H9 (cell line): Measurements from ENCODE around the gene C11orf21. TPM values are rescaled to one million over a fixed set of nuclear protein-coding genes. Genes with fewer than 3 reads are reported as not detected.

ENCODE experiments used
- DNase-seq: peaks from one replicate; pipeline ENCODE4 v3.0.0-alpha.2; 2017
- H2AFZ ChIP-seq: one replicate; pipeline ENCODE4 v1.6.1; 2013; ENCODE audit warnings: mild to moderate bottlenecking, low read length, control low read depth, moderate library complexity
- H2AK5ac ChIP-seq: 2 replicates; pipeline ENCODE4 v1.6.1; 2013; ENCODE audit warnings: low read length, control low read depth, mixed read lengths; ENCODE audit not compliant: insufficient read length
- H2BK120ac ChIP-seq: one replicate; pipeline ENCODE4 v1.6.1; 2013; ENCODE audit warnings: low read depth, mild to moderate bottlenecking, low read length, control low read depth, inconsistent platforms; ENCODE audit not compliant: poor library complexity, severe bottlenecking
- H2BK12ac ChIP-seq: 2 replicates; pipeline ENCODE4 v1.6.1; 2013; ENCODE audit warnings: low read length, control low read depth, mixed read lengths, low read depth; ENCODE audit not compliant: insufficient read length
- H2BK15ac ChIP-seq: 2 replicates; pipeline ENCODE4 v1.6.1; 2013; ENCODE audit warnings: low read depth, low read length, control low read depth
- H2BK20ac ChIP-seq: one replicate; pipeline ENCODE4 v1.6.1; 2013; ENCODE audit warnings: low read depth, mild to moderate bottlenecking, low read length, control low read depth, inconsistent platforms; ENCODE audit not compliant: poor library complexity, severe bottlenecking
- H2BK5ac ChIP-seq: 2 replicates; pipeline ENCODE4 v1.6.1; 2013; ENCODE audit warnings: low read length, control low read depth, mixed read lengths; ENCODE audit not compliant: insufficient read length
- H3K14ac ChIP-seq: 2 replicates; pipeline ENCODE4 v1.6.1; 2013; ENCODE audit warnings: low read length, control low read depth; ENCODE audit not compliant: insufficient read depth
- H3K18ac ChIP-seq: 2 replicates; pipeline ENCODE4 v1.6.1; 2013; ENCODE audit warnings: low read depth, mild to moderate bottlenecking, mixed read lengths, low read length, control low read depth; ENCODE audit not compliant: insufficient read length
- H3K23ac ChIP-seq: 2 replicates; pipeline ENCODE4 v1.6.1; 2013; ENCODE audit warnings: low read length, control low read depth, mixed read lengths, low read depth; ENCODE audit not compliant: insufficient read length
- H3K23me2 ChIP-seq: 2 replicates; pipeline ENCODE4 v1.6.1; 2013; ENCODE audit warnings: low read depth, mild to moderate bottlenecking, mixed read lengths, low read length, control low read depth; ENCODE audit not compliant: insufficient read length, poor library complexity, severe bottlenecking
- H3K27ac ChIP-seq: 2 replicates; pipeline ENCODE4 v1.5.1; 2013; ENCODE audit warnings: low read length, control low read depth, mixed read lengths, low read depth; ENCODE audit not compliant: insufficient read length
- H3K27me3 ChIP-seq: 2 replicates; pipeline ENCODE4 v1.6.1; 2013; ENCODE audit warnings: low read length, control low read depth, inconsistent platforms; ENCODE audit not compliant: insufficient read depth
- H3K4ac ChIP-seq: 2 replicates; pipeline ENCODE4 v1.6.1; 2013; ENCODE audit warnings: low read depth, mild to moderate bottlenecking, control low read depth, inconsistent platforms, low read length, moderate library complexity
- H3K4me1 ChIP-seq: 2 replicates; pipeline ENCODE4 v1.6.1; 2013; ENCODE audit warnings: low read length, control low read depth, inconsistent platforms; ENCODE audit not compliant: insufficient read depth
- H3K4me2 ChIP-seq: 2 replicates; pipeline ENCODE4 v1.6.1; 2013; ENCODE audit warnings: low read length, control low read depth, mixed read lengths; ENCODE audit not compliant: insufficient read length, insufficient read depth
- H3K56ac ChIP-seq: 2 replicates; pipeline ENCODE4 v1.6.1; 2013; ENCODE audit warnings: low read depth, mild to moderate bottlenecking, mixed read lengths, low read length, control low read depth; ENCODE audit not compliant: insufficient read length
- H3K79me1 ChIP-seq: 2 replicates; pipeline ENCODE4 v1.6.1; 2013; ENCODE audit warnings: low read depth, mild to moderate bottlenecking, moderate library complexity, low read length, control low read depth, inconsistent platforms; ENCODE audit not compliant: insufficient read depth, poor library complexity, severe bottlenecking
- H3K79me2 ChIP-seq: 2 replicates; pipeline ENCODE4 v1.6.1; 2013; ENCODE audit warnings: low read length, control low read depth, inconsistent platforms; ENCODE audit not compliant: insufficient read depth
- H3K9ac ChIP-seq: 2 replicates; pipeline ENCODE4 v1.6.1; 2013; ENCODE audit warnings: low read length, control low read depth, mixed read lengths; ENCODE audit not compliant: insufficient read length; ENCODE audit errors: extremely low read depth
- H3K9me3 ChIP-seq: one replicate; pipeline ENCODE4 v1.6.1; 2013; ENCODE audit warnings: low read depth, low read length, inconsistent platforms; ENCODE audit not compliant: control insufficient read depth
- H3T11ph ChIP-seq: one replicate; pipeline ENCODE4 v1.6.1; 2013; ENCODE audit warnings: mild to moderate bottlenecking, low read length, control low read depth, inconsistent platforms
- H4K20me1 ChIP-seq: one replicate; pipeline ENCODE4 v1.6.1; 2013; ENCODE audit not compliant: control insufficient read depth, insufficient read length, insufficient read depth
- H4K5ac ChIP-seq: 2 replicates; pipeline ENCODE4 v1.6.1; 2013; ENCODE audit warnings: low read depth, mild to moderate bottlenecking, mixed read lengths, low read length, control low read depth; ENCODE audit not compliant: insufficient read length
- H4K8ac ChIP-seq: replicated peaks from 2 replicates; pipeline ENCODE4 v1.6.1; 2013; ENCODE audit warnings: low read length, control low read depth, mixed read lengths, low read depth; ENCODE audit not compliant: insufficient read length
- H4K91ac ChIP-seq: 2 replicates; pipeline ENCODE4 v1.6.1; 2013; ENCODE audit warnings: low read depth, mild to moderate bottlenecking, moderate library complexity, mixed read lengths, low read length, control low read depth; ENCODE audit not compliant: insufficient read length
- H3K27ac Mint-ChIP-seq, 3 experiments: 2 replicates in 2 of 3; 3 replicates in 1 of 3; pipeline ENCODE4 v1.8.0; 2020 to 2021; ENCODE audit warnings: mixed read lengths in 3 of 3, mild to moderate bottlenecking in 1 of 3, moderate library complexity in 1 of 3
- H3K27me3 Mint-ChIP-seq: 2 replicates; pipeline ENCODE4 v1.8.0; 2021; ENCODE audit warnings: low read depth, mild to moderate bottlenecking, moderate library complexity, mixed read lengths
- H3K36me3 Mint-ChIP-seq, 3 experiments: 2 replicates in 2 of 3; 3 replicates in 1 of 3; pipeline ENCODE4 v1.8.0; 2020 to 2021; ENCODE audit warnings: low read depth in 3 of 3, mixed read lengths in 3 of 3; ENCODE audit not compliant: insufficient read depth in 1 of 3
- H3K4me1 Mint-ChIP-seq, 2 experiments: 2 replicates each; pipeline ENCODE4 v1.8.0; 2020; ENCODE audit warnings: mixed read lengths in 2 of 2
- H3K4me3 Mint-ChIP-seq, 2 experiments: 2 replicates in 1 of 2; 3 replicates in 1 of 2; pipeline ENCODE4 v1.8.0; 2020 to 2021; ENCODE audit warnings: mild to moderate bottlenecking in 2 of 2, mixed read lengths in 2 of 2, moderate library complexity in 1 of 2
- H3K9me3 Mint-ChIP-seq, 2 experiments: 2 replicates in 1 of 2; 3 replicates in 1 of 2; pipeline ENCODE4 v1.8.0; 2020; ENCODE audit warnings: mild to moderate bottlenecking in 2 of 2, mixed read lengths in 2 of 2, moderate library complexity in 1 of 2
- WGBS: extraction: QIAGEN DNeasy Blood & Tissue Kit; methylation state at CpG from one replicate; pipeline ENCODE4 v1.1.7; 2013; ENCODE audit warnings: missing lambda C conversion rate, low lambda C conversion rate, mixed read lengths; ENCODE audit not compliant: insufficient read length; ENCODE audit errors: extremely low coverage; 5-methylcytosine and 5-hydroxymethylcytosine counted together
- total RNA-seq: library from RNA; stranded (reverse); gene quantifications from 2 replicates; pipeline ENCODE4 v1.2.1, GENCODE V29; 2021
- TF ChIP-seq, protein P1 (sequence below): fragments of 200-600 bp; sonication (generic); conservative IDR thresholded peaks from 3 replicates; pipeline ENCODE4 v1.8.0; 2021; ENCODE audit warnings: antibody characterized with exemption, mild to moderate bottlenecking

Gene C11orf21
- total RNA-seq, 1 experiment from 2014 or later: not detected

DNA sequence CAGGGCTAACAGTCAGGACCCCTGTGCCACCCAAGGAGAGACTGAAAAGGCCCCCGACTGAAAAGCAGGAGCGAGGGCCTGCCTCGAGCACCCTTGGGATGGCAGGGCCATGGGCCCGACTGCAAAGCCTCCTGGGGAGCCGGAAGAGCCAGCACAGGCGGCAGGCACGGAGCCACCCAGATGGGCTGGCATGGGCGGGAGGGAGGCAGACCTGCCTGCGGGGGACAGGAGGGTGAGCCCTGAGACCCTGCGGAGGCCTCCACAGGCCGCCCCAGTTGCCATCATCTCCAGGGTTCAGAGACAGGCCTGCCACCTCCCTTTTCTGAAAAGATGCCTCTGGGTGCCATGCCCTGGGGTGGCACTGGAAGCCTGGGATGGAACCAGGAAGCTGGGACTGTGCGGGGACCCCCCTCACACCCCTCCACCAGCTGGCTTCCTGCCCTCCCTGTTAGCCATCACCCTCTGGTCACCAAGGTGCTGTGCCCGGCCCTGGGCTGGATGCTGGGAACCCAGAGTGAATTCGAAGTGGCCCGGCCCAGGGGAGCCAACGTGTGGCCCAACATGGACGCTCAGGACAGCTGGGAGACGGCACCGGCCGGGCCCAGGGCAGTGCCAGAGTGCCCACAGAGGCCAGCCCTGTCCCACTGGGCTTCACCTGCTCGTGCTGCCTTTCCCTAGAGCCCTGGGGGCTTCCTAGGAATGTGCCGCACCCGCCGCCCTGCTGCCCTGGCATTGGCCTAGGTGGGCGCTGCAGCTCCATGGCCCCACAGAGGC lies 13.9 kb upstream of the C11orf21 start:
- Histone ChIP-seq H2AFZ (no peak overlapping the region), H2BK120ac (no peak overlapping the region), H4K8ac (no peak overlapping the region), H3K18ac (no peak overlapping the region), H3K79me1 (no peaks in the 10 kb centered on the region), H2BK20ac (no peak overlapping the region), H4K91ac (no peak overlapping the region), H3K4me2 (no peak overlapping the region), H3K9ac (no peak overlapping the region), H3K9me3 (no peaks in the 10 kb centered on the region), H3K27me3 (no peaks in the 10 kb centered on the region), H4K5ac (no peak overlapping the region), H3K23ac (no peak overlapping the region), H3K27ac (no peak overlapping the region), H3K23me2 (no peaks in the 10 kb centered on the region), H4K20me1 (no peaks in the 10 kb centered on the region), H2BK15ac (no peak overlapping the region), H3K14ac (no peak overlapping the region), H2AK5ac (no peak overlapping the region), H3T11ph (no peak overlapping the region), H3K4ac (no peak overlapping the region), H3K56ac (no peak overlapping the region), H2BK5ac (no peak overlapping the region), H3K4me1 (no peaks in the 10 kb centered on the region), H2BK12ac (no peak overlapping the region), H3K79me2 (no peaks in the 10 kb centered on the region)
- TF ChIP-seq, protein P1, sequence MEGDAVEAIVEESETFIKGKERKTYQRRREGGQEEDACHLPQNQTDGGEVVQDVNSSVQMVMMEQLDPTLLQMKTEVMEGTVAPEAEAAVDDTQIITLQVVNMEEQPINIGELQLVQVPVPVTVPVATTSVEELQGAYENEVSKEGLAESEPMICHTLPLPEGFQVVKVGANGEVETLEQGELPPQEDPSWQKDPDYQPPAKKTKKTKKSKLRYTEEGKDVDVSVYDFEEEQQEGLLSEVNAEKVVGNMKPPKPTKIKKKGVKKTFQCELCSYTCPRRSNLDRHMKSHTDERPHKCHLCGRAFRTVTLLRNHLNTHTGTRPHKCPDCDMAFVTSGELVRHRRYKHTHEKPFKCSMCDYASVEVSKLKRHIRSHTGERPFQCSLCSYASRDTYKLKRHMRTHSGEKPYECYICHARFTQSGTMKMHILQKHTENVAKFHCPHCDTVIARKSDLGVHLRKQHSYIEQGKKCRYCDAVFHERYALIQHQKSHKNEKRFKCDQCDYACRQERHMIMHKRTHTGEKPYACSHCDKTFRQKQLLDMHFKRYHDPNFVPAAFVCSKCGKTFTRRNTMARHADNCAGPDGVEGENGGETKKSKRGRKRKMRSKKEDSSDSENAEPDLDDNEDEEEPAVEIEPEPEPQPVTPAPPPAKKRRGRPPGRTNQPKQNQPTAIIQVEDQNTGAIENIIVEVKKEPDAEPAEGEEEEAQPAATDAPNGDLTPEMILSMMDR: no peak
- WGBS: no CpG with 5 or more reads among the region's 25 CpGs
- DNase-seq: no peak
- Mint-ChIP-seq H3K9me3 (peaks cover 0 to 3% of the 10 kb centered on the region in 2 experiments; a peak in 1 of 5 replicates), H3K36me3 (no peaks in the 10 kb centered on the region), H3K27me3 (peaks cover 22% of the 10 kb centered on the region), H3K4me1 (no peaks in the 10 kb centered on the region), H3K4me3 (no peak overlapping the region), H3K27ac (no peak overlapping the region)
